Esophagus squamous epithelium (tissue), 5 donors: ENCODE measurements around the gene DIPK1B. TPM values are rescaled to one million over a fixed set of nuclear protein-coding genes. Genes with fewer than 3 reads are reported as not detected.

ENCODE experiments used
- DNase-seq: peaks from one replicate; lab custom pipeline; 2025; lab: John Stamatoyannopoulos, UW
- H3K27ac ChIP-seq, 4 donors: fragments of 200-600 bp; sonication (generic); one replicate each; pipeline ENCODE4 v1.5.1; 2016 to 2019; ENCODE audit warnings: mild to moderate bottlenecking in 1 of 4
- H3K27me3 ChIP-seq, 4 donors: fragments of 200-600 bp; sonication (generic); 1 replicate in 3 of 4; 2 replicates in 1 of 4; pipeline versions ENCODE4 v1.5.1 to v1.6.0; 2017 to 2021; ENCODE audit warnings: antibody characterized with exemption in 1 of 4
- H3K36me3 ChIP-seq, 3 donors: fragments of 200-600 bp; sonication (generic); one replicate each; pipeline ENCODE4 v1.5.1; 2016 to 2019
- H3K4me1 ChIP-seq, 3 donors: fragments of 200-600 bp; sonication (generic); one replicate each; pipeline ENCODE4 v1.5.1; 2017 to 2019
- H3K4me3 ChIP-seq, 4 donors: fragments of 200-600 bp; sonication (generic); 1 replicate in 3 of 4; 2 replicates in 1 of 4; pipeline ENCODE4 v1.5.1; 2016 to 2019; ENCODE audit warnings: mild to moderate bottlenecking in 2 of 4, moderate library complexity in 1 of 4
- H3K9me3 ChIP-seq, 3 donors: fragments of 200-600 bp; sonication (generic); one replicate each; pipeline ENCODE4 v1.5.1; 2016 to 2019
- CTCF ChIP-seq, 6 experiments: fragments of 450-650 bp in 4 of 6; fragments of 200-600 bp in 2 of 6; sonication (generic) in 2 of 6; IDR thresholded peaks; one replicate each; pipeline ENCODE4 v1.5.1; 2016 to 2019; ENCODE audit warnings: antibody characterized with exemption in 6 of 6, mild to moderate bottlenecking in 4 of 6, moderate library complexity in 4 of 6
- POLR2A ChIP-seq, 4 donors: fragments of 450-650 bp; IDR thresholded peaks; one replicate each; pipeline ENCODE4 v1.6.1; 2017; ENCODE audit warnings: antibody characterized with exemption in 4 of 4, mild to moderate bottlenecking in 4 of 4, moderate library complexity in 3 of 4
- WGBS, 2 donors: methylation state at CpG; one replicate each; pipeline ENCODE4 v1.1.5; 2018; 5-methylcytosine and 5-hydroxymethylcytosine counted together
- intact Hi-C: fragments of 100-400 bp; cut with DNase I; formaldehyde crosslinking; loops from one replicate; pipeline ENCODE4 v1.15.0; 2022
- total RNA-seq, 4 donors: library from RNA; depleted of rRNA; stranded (reverse); fragments of >200 nt; gene quantifications; one replicate each; pipeline ENCODE4 v1.1.0, GENCODE V29; 2016
- donor health status: DM: yes; HTN: yes; CAD: no.

The DIPK1B gene
- total RNA-seq, 4 donors from 2014 or later, result 0.48 to 6.3 (median 1.1) TPM

- H3K4me1 ChIP-seq, result peaks cover 24 to 65% (median 25%) of the 10 kb centered on the region in 3 donors
- no peak overlapping the region for H3K27ac ChIP-seq
- TF ChIP-seq POLR2A (IDR thresholded peaks at IDR 0.05) (no peak), CTCF (IDR thresholded peaks at IDR 0.05) (no peak)
- intact Hi-C loops, result no loop called here
- no peaks in the 10 kb centered on the region for H3K36me3 ChIP-seq
- peaks cover 0 to 48% (median 1%) of the 10 kb centered on the region in 4 donors for H3K27me3 ChIP-seq
- H3K4me3 ChIP-seq, result no peak overlapping the region
- no peaks in the 10 kb centered on the region for H3K9me3 ChIP-seq
- DNase-seq, result no peak
- WGBS, 2 donors, result 80% methylated on average over 9 of the region's 23 CpGs; no CpG with 5 or more reads in 1 of the 2 donors
Measured at GRCh38 chr9:136695955-136696354, 16.4 kb upstream of the DIPK1B start.

- intact Hi-C loops, result no loop called here
- Histone ChIP-seq H3K27ac (no peak overlapping the region), H3K27me3 (peaks cover 0 to 53% (median 3%) of the 10 kb centered on the region in 4 donors), H3K4me1 (peaks cover 24 to 65% (median 25%) of the 10 kb centered on the region in 3 donors), H3K9me3 (no peaks in the 10 kb centered on the region), H3K4me3 (no peak overlapping the region), H3K36me3 (no peaks in the 10 kb centered on the region)
- 47 to 91% methylated on average over 2 to 3 of the region's 9 CpGs for WGBS, 2 donors
- no peak for DNase-seq
- no peak for TF ChIP-seq CTCF (IDR thresholded peaks at IDR 0.05)
- TF ChIP-seq POLR2A (IDR thresholded peaks at IDR 0.05), result no peak
Measured at GRCh38 chr9:136696502-136696901, 15.9 kb upstream of the DIPK1B start.

- no peak overlapping the region for H3K4me3 ChIP-seq
- intact Hi-C loops, result no loop called here
- DNase-seq, result no peak
- no peak overlapping the region for H3K27ac ChIP-seq
- H3K9me3 ChIP-seq, result no peaks in the 10 kb centered on the region
- peaks cover 24 to 63% (median 25%) of the 10 kb centered on the region in 3 donors for H3K4me1 ChIP-seq
- TF ChIP-seq POLR2A (IDR thresholded peaks at IDR 0.05) (no peak), CTCF (IDR thresholded peaks at IDR 0.05) (no peak)
- H3K36me3 ChIP-seq, result no peaks in the 10 kb centered on the region
- peaks cover 0 to 60% (median 6%) of the 10 kb centered on the region in 4 donors for H3K27me3 ChIP-seq
- WGBS, 2 donors, result 34 to 51% methylated on average over 10 to 13 of the region's 23 CpGs
Measured at GRCh38 chr9:136697146-136697820, 15.1 kb upstream of the DIPK1B start.

GRCh38 chr9:136697821-136698526 is 14.4 kb upstream of the DIPK1B start:
- TF ChIP-seq POLR2A (IDR thresholded peaks at IDR 0.05) (no peak), CTCF (IDR thresholded peaks at IDR 0.05) (no peak)
- Histone ChIP-seq H3K4me1 (peaks cover 21 to 56% (median 24%) of the 10 kb centered on the region in 3 donors), H3K9me3 (no peaks in the 10 kb centered on the region), H3K36me3 (no peaks in the 10 kb centered on the region), H3K4me3 (no peak overlapping the region), H3K27me3 (peaks cover 0 to 66% (median 6%) of the 10 kb centered on the region in 4 donors), H3K27ac (no peak overlapping the region)
- intact Hi-C loops, result no loop called here
- no peak for DNase-seq
- whole genome bisulfite sequencing, 2 donors, result 47 to 62% methylated on average over 17 to 20 of the region's 20 CpGs
